ENCODE measurements around the gene NDUFS8.

The NDUFS8 gene

DNA sequence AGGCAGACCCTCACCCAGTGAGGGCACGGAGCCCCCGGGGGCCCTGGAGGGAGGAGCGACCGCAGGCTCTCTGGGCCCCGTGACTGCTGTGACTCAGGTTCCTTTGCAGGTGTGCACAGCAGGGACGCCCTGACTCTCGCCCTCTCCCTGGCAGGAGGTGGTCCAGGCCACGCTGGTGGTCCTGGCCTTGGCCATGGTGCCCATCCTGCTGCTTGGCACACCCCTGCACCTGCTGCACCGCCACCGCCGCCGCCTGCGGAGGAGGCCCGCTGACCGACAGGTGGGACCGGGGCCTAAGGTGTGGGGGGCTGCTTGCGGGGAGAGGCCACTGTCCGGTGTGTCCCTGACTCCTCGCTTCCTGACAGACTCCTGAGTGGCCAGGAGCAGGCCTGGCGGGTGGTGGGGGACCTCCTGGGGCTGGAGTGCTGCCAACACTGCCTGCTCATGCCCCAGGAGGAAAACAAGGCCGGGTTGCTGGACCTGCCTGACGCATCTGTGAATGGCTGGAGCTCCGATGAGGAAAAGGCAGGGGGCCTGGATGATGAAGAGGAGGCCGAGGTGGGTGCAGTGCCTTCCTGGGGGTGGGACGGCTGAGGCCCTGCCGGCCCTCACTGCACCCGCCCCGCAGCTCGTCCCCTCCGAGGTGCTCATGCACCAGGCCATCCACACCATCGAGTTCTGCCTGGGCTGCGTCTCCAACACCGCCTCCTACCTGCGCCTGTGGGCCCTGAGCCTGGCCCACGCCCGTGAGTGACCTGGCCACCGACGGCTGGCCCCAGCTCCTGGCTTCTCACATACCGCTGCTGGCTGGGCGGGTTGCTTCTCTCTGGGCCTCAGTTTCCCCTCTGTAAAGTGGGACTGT lies 19.3 kb downstream of the NDUFS8 start:
- no peak for DNase-seq (ENCODE audit: low read depth)

DNA sequence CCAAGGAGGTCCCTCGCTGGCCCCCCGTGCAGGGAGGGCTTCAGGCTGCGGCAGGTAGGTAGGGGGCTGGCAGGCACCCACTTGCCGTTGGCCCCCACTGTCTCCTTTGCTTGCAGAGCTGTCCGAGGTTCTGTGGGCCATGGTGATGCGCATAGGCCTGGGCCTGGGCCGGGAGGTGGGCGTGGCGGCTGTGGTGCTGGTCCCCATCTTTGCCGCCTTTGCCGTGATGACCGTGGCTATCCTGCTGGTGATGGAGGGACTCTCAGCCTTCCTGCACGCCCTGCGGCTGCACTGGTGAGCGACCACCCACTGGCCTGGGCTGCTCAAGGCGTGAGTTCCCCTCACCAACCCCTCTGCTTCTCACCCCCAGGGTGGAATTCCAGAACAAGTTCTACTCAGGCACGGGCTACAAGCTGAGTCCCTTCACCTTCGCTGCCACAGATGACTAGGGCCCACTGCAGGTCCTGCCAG lies 19.9 kb downstream of the NDUFS8 start:
- DNase-seq (ENCODE audit: low read depth), result no peak

DNA sequence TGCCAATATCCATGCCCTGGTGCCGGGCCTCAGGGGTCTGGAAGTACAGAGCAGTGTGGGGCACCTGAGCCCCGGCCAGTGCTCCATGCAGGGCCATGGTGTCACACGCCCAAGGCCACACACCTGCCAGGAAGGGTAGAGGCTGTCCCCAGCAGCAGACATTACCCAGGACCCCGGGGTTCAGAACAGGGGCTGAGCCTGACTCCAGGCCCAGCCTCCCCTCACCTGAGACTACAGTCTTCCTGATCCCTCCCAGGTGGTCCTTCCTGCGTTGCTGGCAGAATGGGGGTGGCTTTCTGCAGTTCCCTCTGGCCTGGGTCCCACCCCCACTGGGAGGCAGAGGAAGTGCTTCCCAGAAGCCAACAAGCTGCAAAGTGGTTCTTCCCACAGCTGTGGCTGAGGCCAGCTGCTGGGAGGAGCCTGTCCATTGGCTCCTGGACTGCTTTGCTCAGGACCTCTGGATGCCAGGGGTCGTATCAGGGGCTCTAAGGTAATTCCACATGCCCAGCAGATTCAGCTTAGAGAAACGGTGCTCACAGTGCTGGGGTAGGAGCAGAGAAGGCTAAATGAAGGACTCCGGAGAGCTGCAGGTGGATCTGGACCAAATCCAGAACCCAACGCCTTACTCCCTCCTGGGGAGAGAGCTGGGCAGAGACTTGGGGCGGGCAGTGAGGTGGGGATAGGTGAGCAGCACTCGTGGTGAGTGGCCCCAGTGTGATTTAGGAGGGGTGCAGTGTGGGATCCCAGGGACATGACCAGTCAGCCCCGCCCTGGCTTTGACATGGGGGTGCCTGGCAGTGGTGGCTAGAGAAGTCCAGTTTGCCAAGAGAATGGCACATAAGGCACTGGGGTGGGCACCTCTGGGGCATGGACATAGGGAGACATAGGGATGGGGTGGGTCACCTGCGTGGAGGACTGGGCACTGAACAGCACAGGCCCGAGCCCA lies 21.0 kb downstream of the NDUFS8 start:
- no peak for DNase-seq (ENCODE audit: low read depth)

DNA sequence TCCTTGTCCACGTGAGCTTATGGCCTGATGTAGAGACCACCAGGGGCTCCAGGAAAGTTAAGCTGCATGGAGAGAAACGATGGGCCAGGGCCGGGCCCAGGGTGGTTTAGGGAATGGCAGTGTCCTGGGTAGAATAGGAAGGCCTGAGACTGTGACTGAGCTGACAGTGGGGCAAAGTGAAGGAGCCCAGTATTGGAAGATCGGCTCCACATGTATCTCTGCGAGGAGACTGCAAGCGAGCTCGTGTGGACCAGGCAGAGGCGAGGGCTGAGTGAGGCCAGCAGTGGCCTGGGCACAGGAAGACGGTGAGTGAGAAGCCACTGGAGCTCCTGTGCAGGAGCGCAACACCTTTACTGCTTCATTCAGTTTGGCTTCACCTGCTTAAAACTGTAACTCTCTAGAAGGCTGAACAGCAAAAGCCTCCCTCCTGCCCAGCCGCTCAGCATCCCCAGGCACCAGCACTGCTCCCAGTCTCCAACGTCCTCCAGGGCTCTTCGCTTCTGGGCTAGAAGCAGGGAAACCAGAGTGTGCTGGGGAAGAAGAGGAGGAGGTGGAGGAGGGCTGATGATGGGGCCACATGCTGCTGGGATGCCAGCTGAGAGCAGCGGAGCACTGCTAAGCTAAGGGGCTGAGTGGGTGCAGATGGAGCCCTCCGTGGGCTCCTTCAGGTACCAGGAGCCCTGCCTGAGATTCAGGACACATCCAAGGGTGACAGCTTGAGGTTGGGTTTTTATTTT lies 21.8 kb downstream of the NDUFS8 start:
- DNase-seq (ENCODE audit: low read depth), result no peak

DNA sequence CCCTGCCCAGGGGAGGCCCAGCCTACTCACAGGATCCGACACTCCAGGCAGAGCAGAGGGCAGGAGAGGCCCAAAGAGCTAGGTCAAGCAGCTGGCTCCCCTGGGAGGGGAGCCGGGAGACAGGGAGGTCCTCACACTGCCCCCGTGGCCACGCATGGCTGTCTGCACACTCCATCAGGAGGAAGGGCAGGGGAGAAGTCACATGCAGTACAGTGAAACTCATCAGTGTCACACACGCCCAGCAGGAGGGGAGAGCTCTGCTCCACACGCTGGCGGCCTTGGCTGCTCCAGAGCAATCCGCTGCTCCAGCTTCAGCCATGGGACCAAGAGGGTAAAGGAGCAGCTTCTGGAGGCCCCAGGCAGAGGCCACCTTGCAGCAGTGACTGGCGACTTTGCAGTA lies 22.6 kb downstream of the NDUFS8 start:
- no peak for DNase-seq (ENCODE audit: low read depth)

DNA sequence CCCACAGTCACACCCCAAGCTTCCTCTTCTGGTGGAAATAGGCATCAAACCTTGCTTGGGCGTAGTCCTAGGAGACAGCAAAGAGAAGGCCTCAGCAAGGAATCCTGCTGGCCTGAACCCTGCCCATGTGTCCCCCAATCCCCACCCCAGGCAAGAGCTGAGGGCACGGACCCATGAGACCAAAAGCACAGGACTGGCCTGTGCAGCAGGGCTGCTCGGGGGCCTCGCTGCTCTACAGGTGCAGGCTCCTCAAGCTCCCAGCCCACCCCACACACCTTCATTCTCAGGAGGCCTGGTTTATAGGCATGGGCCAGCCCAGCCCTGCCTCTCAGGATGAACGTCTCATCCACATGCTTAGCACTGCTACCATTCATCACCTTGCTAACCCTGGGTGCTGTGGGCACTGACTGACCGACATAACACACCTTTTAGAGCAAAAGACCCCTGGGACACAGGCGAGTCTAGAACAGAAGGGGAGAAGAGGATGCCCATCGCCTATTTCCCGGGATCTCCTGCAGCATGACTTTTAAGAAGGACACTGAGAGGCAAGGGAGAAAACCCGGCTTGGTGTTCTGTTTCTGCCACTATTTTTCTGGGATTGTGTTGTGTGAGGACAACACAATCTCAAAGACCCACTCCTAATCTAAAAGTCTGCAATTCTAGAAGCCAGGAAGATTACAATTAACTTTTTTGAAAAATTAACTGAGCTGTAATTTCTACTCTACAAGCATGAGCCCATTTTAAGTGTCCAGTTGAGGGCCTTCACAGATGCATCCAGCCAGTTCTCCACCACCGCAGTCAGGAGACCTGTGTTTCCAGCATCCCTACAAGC lies 23.7 kb downstream of the NDUFS8 start:
- DNase-seq (ENCODE audit: low read depth), result no peak

DNA sequence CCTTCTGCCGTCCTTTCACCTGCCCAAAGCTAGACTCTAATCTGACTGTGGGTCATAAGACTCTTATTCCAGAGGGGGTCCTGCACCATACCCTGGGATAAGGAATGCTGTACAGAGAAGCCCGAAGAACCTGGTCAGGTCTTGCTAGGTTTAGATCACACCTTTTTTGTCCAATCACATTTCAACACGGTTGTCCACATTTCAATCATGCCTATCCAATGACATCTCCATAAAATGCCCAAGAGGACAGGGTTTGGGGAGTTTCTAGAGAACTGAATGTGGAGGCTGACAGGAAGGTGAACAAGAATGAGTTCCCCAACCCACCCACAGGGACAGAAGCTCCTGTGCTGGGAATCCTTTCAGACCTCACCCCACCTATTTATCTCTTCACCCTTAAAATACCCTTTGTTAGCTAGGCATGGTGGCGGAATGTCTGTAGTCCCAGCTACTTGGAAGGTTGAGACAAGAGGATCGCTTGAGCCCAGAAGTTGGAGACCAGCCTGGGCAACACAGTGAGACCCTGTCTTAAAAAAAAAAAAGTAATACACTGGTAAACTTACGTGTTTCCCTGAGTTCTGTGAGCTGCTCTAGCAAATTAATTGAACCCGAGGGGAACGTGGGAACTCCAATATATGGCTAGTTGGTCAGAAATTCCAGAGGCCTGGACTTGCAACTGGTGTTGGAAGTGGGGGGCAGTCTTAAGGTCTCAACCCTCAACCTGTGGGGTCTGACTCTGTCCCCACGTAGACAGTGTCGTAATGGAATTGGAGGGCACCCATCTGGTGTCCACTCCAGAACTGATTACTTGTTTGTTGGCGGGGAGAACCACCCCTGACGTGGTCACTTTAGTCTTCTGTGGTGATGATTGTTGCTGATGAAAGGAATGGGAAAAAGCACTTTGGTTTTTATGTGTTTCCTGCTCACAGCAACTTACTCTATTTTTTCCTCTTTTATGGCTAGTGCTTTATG lies 26.1 kb downstream of the NDUFS8 start:
- DNase-seq (ENCODE audit: low read depth), result no peak

DNA sequence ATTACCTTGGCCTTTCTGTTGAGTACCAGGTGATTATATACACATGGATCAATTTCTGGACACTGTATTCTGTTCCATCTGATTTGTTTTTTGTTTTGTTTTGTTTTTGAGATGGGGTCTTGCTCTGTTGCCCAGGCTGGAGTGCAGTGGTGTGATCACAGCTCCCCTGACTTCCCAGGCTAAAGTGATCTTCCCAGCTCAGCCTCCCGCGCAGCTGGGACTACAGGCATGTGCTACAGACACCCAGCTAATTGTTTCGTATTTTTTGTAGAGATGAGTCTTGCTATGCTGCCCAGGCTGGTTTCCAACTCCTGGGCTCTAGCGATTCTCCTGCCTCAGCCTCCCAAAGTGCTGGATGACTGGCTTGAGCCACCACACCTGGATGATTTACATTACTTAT lies 27.3 kb downstream of the NDUFS8 start:
- DNase-seq (ENCODE audit: low read depth), result no peak

DNA sequence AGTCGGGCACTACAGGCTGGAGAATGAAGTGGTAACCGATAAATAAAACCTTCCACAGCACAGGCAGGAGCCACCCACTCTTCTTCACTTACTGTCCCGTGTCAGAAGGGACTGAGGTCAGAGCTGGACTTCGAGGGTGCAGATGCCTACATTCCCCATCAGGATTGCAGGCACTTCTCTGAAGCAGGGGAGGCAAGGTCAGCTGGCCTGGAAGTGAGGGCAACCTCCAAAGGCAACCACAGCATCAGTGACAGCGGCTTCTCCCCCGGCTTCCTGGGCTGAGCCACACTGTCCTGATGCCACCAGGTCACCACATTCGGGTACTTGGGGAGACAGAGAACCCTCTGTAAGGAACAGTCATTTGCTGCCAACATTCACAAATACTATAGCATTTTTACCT lies 31.0 kb downstream of the NDUFS8 start:
- DNase-seq (ENCODE audit: low read depth), result no peak

DNA sequence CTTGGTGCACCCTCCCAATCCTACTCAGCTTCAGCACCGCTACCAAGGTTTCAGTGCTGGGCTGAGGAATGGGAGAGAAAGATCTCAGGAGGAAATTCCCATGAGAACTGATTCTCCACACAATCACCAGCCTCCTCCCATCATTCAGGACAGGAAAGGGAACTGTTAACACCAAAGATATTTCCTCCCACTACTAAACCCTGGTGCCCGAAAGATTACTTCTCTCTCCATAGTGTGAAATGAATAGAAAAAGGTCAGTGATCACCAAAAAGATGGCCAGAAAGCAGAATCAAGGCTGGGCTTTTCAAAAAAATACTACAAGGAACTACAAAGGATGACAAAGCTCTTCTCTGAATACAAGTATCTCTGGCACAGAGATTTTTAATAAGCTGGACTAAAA lies 34.4 kb downstream of the NDUFS8 start:
- no peak for DNase-seq (ENCODE audit: low read depth)

DNA sequence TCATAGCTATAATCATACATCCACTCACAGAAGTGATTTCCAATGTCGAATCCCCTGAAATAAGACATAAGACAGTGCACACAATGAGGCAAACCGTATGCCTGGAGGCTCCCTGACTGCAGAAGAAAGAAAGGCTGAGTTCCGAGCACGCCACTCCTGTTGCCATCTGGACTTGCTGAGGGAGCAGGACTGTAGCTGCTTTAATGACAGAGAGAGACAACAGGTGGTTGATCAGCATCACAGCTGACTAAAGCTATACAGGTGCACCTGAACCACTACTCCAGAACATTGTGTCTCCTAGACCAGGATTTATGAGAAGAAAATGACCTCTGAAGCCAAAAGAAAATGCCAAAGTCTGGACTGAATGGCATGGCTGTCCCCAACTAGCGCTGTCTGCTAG lies 35.4 kb downstream of the NDUFS8 start:
- no peak for DNase-seq (ENCODE audit: low read depth)

DNA sequence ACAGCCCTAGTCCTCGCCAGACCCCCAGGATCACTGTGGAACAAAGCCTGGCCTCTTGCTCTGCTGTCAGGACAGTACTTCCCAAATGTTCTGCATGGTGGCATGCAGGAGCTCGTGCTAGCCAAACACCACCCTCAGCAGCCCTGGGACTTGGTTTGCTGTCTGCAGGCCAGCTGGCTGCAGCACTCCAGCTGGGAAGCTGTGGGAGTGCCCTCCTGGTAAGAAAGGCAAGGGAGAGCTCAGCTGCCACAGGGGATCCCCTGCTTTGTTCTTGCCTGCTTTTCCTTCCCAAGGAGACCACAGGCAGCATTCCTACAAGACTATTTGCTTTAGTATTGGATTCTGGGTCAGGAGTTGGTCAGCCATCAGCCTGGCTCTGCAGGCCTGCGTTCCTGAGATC lies 36.3 kb downstream of the NDUFS8 start:
- no peak for DNase-seq (ENCODE audit: low read depth)

DNA sequence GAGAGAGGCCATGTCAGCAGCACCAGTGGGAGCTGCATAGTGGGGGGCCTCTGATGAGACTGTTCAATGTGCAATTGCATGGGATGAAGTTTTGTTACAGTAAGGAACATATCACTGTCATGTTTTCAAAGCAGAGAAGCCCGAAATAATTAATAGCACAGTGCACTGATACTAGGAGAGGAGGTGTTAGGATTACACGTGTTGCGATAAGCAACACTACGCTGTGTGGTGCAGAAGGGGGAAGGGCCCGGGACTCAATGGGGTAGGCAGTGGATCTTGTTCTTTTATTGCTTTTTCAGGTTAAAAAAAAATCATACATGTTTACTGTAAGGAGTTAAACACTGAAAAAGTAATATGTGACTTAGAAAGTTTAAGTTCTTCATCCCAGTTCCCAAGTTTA lies 37.5 kb downstream of the NDUFS8 start:
- no peak for DNase-seq (ENCODE audit: low read depth)

DNA sequence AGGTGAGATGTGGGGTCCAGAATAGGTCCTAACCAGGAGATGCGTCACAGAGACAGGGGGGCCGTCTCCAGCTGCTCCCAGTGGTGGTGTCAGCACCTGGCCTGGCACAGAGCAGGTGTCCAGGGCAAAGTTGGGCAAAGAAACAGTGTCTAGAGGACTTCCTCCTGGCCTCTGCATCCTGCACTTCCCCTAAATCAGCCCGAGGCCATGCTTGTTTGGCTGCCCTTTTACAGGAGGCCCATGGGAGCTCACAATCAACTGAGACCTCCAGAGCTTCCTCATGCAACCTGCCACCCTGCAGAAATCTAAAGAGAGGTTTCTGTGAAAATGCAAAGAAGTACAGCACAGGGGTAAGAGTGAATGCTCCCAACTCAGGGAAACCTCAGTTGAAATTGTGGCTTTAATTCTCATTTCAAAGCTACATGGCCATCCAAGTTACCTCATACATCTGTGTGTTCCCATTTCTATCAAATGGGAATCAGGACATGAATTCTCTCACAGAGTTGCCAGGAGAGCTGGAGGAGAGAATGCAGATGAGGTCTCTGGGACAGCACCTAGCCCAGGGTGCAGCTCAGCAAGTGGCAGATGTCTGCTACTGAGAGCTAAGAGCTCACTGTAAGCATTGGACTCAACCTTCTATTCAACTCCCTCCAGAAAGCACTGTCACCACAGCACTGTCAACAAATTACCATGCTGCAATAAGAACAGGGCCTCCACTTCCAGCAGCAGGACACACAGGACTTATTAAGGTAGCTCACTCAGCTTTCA lies 41.0 kb downstream of the NDUFS8 start:
- no peak for DNase-seq (ENCODE audit: low read depth)

DNA sequence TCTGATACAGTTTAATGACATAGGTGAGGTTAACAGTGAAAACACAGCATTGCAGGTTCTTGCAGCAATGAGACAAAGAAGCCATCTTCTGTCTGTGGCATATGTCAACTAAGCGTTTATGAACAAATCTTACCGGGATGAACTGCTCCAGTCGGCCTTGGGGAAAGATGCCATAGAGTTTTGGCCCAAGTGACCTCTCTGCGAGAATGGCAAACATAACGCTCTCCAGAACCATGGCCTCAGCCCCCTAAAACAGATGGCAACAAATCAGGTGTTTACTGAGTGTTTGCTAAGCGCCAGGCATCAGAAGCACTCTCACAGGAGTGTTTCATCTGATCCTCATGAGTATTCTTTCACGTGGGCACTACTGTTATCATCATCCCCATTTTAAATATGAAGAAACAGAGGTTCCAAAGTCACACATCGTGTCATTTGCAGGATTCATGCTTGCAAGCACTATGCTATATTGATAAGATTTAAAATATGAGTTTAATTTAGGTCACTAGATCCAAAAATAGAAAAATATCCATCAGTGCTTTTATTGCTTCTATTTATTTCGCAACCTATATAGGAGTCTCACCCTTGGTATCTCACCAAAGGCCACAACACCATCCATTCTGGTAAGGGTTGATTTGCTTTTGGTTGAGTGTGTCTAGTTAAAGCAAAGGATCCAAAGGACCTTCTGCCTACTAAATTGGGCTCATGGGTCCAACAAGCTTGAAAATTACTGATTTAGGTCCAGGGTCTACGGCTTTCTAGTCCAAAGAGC lies 44.3 kb downstream of the NDUFS8 start:
- no peak for DNase-seq (ENCODE audit: low read depth)

DNA sequence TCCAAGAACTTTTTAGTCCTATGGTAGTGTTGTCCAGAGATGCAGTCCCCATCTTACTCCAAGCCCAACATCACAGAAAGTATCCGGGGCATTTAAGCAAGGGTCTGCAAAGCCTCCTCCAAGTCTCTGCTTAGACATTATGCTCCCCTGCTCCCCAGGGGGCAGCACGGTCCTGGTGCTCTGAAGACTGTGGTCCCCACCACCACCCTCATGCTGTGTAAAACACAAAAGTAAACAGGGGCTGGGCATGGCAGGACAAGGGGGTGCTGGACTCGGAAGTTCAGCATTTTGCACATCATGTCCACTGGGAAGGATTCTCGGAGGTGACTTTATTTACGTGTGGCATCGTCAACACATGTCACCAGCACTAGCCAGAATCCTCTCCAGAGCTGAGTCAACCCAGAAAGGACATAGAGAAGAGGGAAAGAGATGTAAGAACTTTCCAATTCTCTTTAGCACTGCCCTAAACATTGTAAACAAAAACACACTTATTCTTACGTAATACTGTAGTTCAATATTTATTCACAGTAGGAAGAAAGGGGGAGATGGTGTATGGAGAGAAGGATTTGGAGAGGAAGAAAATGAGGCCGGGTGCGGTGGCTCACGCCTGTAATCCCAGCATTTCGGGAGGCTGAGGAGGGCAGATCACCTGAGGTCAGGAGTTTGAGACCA lies 46.0 kb downstream of the NDUFS8 start:
- no peak for DNase-seq (ENCODE audit: low read depth)

DNA sequence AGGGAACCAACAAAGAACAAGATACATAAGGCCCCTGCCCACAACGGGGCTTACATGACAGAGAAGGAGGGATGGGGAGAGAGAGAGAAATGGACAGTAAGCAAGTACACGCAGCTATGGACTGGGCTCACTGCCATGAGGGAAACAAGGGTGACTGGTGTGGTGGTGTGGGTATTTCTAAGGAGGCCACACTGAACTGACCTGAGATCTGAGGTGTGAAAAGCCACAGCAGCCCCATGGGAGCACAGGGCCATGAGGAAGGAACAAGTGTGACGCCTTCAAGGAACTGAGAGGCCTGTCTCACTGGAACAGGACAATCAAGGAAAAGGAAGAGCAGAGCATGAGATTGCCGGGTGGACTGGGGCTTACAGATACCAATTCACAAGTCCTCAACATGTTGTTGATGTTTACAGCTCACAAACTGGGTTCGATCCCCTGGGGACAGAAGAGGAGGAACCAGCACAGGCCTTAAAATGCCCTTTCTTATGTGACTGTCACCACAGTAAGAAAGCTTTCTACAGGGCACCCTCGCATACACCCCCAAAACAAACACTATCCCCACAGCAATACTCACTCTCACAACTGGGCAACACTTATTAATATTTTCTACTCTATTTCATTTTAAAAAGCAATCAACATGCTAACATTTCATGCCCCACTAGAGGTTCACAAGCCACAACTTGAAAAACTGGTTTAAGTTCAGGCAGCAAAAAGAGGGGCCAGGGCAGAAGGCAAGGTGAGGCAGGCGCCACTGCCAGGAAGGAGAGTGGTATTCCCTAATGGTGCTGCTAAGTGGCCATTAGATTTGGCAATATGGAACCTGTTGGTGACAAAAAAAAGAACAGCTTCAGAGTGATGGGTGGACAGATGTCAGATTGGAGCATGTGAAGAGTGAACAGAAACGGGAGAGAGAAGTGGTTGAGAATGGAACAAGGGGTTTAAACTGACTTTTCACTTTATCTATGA lies 47.4 kb downstream of the NDUFS8 start:
- DNase-seq (ENCODE audit: low read depth), result no peak
